Hematopoietic multipotent progenitor cell (in vitro differentiated cells): ENCODE data around the gene KIAA0319L. TPM values are rescaled to one million over a fixed set of nuclear protein-coding genes. Genes with fewer than 3 reads are reported as not detected.

Experiments used
- DNase-seq, 3 donors: peaks; one replicate each; pipeline ENCODE4 v3.0.0-alpha.2; 2011 to 2015; ENCODE audit warnings: low read depth in 2 of 3, low spot score in 2 of 3
- total RNA-seq: library from RNA; depleted of rRNA; stranded (reverse); fragments of >200 nt; gene quantifications from one replicate; pipeline ENCODE4 v1.2.3, GENCODE V29; 2012

The KIAA0319L gene
- total RNA-seq, 1 donor = 42.0 TPM

GRCh38 chr1:35539824-35540261 lies 17.4 kb downstream of the KIAA0319L start:
- no peak for DNase-seq

- peak in 1 of 3 donors; percentile 22 for DNase-seq
These were observed 18.0 kb downstream of the KIAA0319L start for GRCh38 chr1:35539073-35539823.

- DNase-seq = no peak
These were observed 19.4 kb downstream of the KIAA0319L start for GRCh38 chr1:35537806-35538205.

GRCh38 chr1:35536556-35537162 lies 20.5 kb downstream of the KIAA0319L start:
- DNase-seq = no peak

- DNase-seq = no peak
These were observed 22.0 kb downstream of the KIAA0319L start for GRCh38 chr1:35535243-35535642.

- no peak for DNase-seq
These were observed 23.6 kb downstream of the KIAA0319L start for GRCh38 chr1:35533586-35533985.

- no peak for DNase-seq
These were observed 24.5 kb downstream of the KIAA0319L start for GRCh38 chr1:35532497-35533223.

- no peak for DNase-seq
These were observed 25.8 kb downstream of the KIAA0319L start for GRCh38 chr1:35531368-35531767.

- DNase-seq = no peak
These were observed 26.3 kb downstream of the KIAA0319L start for GRCh38 chr1:35530946-35531345.

GRCh38 chr1:35530168-35530567 lies 27.0 kb downstream of the KIAA0319L start:
- no peak for DNase-seq

GRCh38 chr1:35524106-35524505 lies 33.1 kb downstream of the KIAA0319L start:
- no peak for DNase-seq

GRCh38 chr1:35519432-35519831 lies 37.8 kb downstream of the KIAA0319L start:
- no peak for DNase-seq

- DNase-seq = no peak
These were observed 39.0 kb downstream of the KIAA0319L start for GRCh38 chr1:35518183-35518582.

- DNase-seq = no peak
These were observed 45.9 kb downstream of the KIAA0319L start for GRCh38 chr1:35511305-35511704.

- DNase-seq = no peak
These were observed 47.6 kb downstream of the KIAA0319L start for GRCh38 chr1:35509558-35509957.

GRCh38 chr1:35507947-35508346 lies 49.3 kb downstream of the KIAA0319L start:
- no peak for DNase-seq

GRCh38 chr1:35506960-35507912 lies 50.0 kb downstream of the KIAA0319L start:
- peak in 1 of 3 donors; percentile 14 for DNase-seq

- peak in 2 of 3 donors; percentile 26 to 48 for DNase-seq
These were observed 51.0 kb downstream of the KIAA0319L start for GRCh38 chr1:35505911-35506798.

- DNase-seq = no peak
These were observed 55.0 kb downstream of the KIAA0319L start for GRCh38 chr1:35502242-35502641.
